K562 (cell line): ENCODE results near the gene CRHR1. TPM values are rescaled to one million over a fixed set of nuclear protein-coding genes. Genes with fewer than 3 reads are reported as not detected.

Experiments used
- ATAC-seq: fragments of 200-7000 bp; cut with Tn5 transposase; 3 replicates; pipeline ENCODE4 v1.9.1; 2020; ENCODE audit warnings: moderate library complexity
- BruUV-seq: library from RNA; stranded (reverse); fragments of 400-500 nt; replicated peaks from 2 replicates; lab custom pipeline; 2021; lab: Mats Ljungman, UMichigan
- CTCF ChIA-PET: fragments of 300-600 bp; formaldehyde crosslinking; extraction: SDS; loops from one replicate; lab custom pipeline; 2021; ENCODE audit warnings: low intra/inter-chr PET ratio; lab: Yijun Ruan, JAX
- POLR2A ChIA-PET: fragments of 300-600, 350-650 bp; sonication (Branson Sonifier 250); formaldehyde crosslinking; extraction: SDS; loops from one replicate; lab custom pipeline; 2021; ENCODE audit warnings: antibody characterized with exemption, inconsistent platforms; lab: Yijun Ruan, JAX
- DNase-seq, 4 experiments: peaks; one replicate each; pipeline versions ENCODE4 v3.0.0 to v3.0.0-alpha.2; 2011 to 2018; ENCODE audit warnings: low spot score in 3 of 4, mixed read lengths in 3 of 4; ENCODE audit errors: extremely low read depth in 1 of 4
- FAIRE-seq: peaks from 2 replicates; lab custom pipeline; 2011; peaks lifted over from hg19 to GRCh38; lab: Jason Lieb, UNC
- H2AFZ ChIP-seq: 2 replicates; pipeline ENCODE4 v1.6.0; 2011; ENCODE audit warnings: low read depth, low read length, control low read depth, inconsistent platforms
- H3K27ac ChIP-seq: fragments of 200-600 bp; 3 replicates; pipeline ENCODE4 v1.8.0; 2011; ENCODE audit warnings: low read depth, mild to moderate bottlenecking, control low read depth, inconsistent platforms, low read length, moderate library complexity, mixed read lengths; ENCODE audit errors: extremely low read depth
- H3K27me3 ChIP-seq, 2 experiments: fragments of 300-600 bp in 1 of 2; 2 replicates in 1 of 2; 3 replicates in 1 of 2; pipeline versions ENCODE4 v1.6.0 to v1.8.0; 2011; ENCODE audit warnings: inconsistent platforms in 2 of 2, low read length in 2 of 2, mild to moderate bottlenecking in 1 of 2, mixed read lengths in 1 of 2, moderate library complexity in 1 of 2; ENCODE audit not compliant: control insufficient read depth in 2 of 2, insufficient read depth in 2 of 2
- H3K36me3 ChIP-seq: fragments of 300-600 bp; 3 replicates; pipeline ENCODE4 v1.8.0; 2011; ENCODE audit warnings: mild to moderate bottlenecking, low read length, inconsistent platforms; ENCODE audit not compliant: control insufficient read depth, insufficient read depth
- H3K4me1 ChIP-seq, 2 experiments: fragments of 200-600 bp in 1 of 2; replicated peaks in 1 of 2; 2 replicates in 1 of 2; 3 replicates in 1 of 2; pipeline versions ENCODE4 v1.5.1 to v1.8.0; 2011; ENCODE audit warnings: inconsistent platforms in 2 of 2, low read length in 2 of 2, mild to moderate bottlenecking in 1 of 2, mixed read lengths in 1 of 2, moderate library complexity in 1 of 2; ENCODE audit not compliant: control insufficient read depth in 2 of 2, insufficient read depth in 2 of 2
- H3K4me2 ChIP-seq: 2 replicates; pipeline ENCODE4 v1.6.1; 2011; ENCODE audit warnings: low read length, control low read depth, inconsistent platforms, mixed read lengths; ENCODE audit not compliant: insufficient read depth
- H3K4me3 ChIP-seq: fragments of 200-600 bp; sonication (generic), shearing (Covaris generic); 2 replicates; pipeline ENCODE4 v1.5.1; 2016; ENCODE audit warnings: control low read depth, inconsistent platforms
- H3K79me2 ChIP-seq: fragments of 200-600 bp; 3 replicates; pipeline ENCODE4 v1.8.0; 2011; ENCODE audit warnings: low read length, inconsistent platforms; ENCODE audit not compliant: control insufficient read depth, insufficient read depth
- H3K9ac ChIP-seq, 2 experiments: 2 replicates each; pipeline versions ENCODE4 v1.6.0 to v1.6.1; 2011; ENCODE audit warnings: low read depth in 2 of 2, low read length in 2 of 2, control low read depth in 1 of 2, inconsistent platforms in 1 of 2, mild to moderate bottlenecking in 1 of 2, mixed read lengths in 1 of 2; ENCODE audit not compliant: insufficient read depth in 1 of 2
- H3K9me1 ChIP-seq: one replicate; pipeline ENCODE4 v1.6.0; 2011; ENCODE audit warnings: inconsistent platforms, mild to moderate bottlenecking, low read length, moderate library complexity; ENCODE audit not compliant: control insufficient read depth, insufficient read depth
- H3K9me3 ChIP-seq: replicated peaks from 2 replicates; pipeline ENCODE4 v1.5.1; 2011; ENCODE audit warnings: low read depth, low read length, inconsistent platforms; ENCODE audit not compliant: control insufficient read depth, insufficient read depth
- H4K20me1 ChIP-seq: replicated peaks from 2 replicates; pipeline ENCODE4 v1.6.1; 2011; ENCODE audit warnings: low read length, inconsistent platforms, mixed read lengths; ENCODE audit not compliant: control insufficient read depth, insufficient read depth
- BRD9 ChIP-seq: fragments of 450-650 bp; IDR thresholded peaks from 2 replicates; pipeline ENCODE4 v1.6.1; 2018; ENCODE audit warnings: low read depth; ENCODE audit not compliant: partially characterized antibody
- EP300 ChIP-seq: IDR thresholded peaks from 2 replicates; pipeline ENCODE4 v1.6.1; 2012; ENCODE audit warnings: low read length, improper control_type of control experiment
- ZBTB5 ChIP-seq: fragments of 450-650 bp; IDR thresholded peaks from 2 replicates; pipeline ENCODE4 v1.6.1; 2017; ENCODE audit warnings: antibody characterized with exemption
- WGBS: fragments of 100-300 bp; shearing (Covaris generic); methylation state at CpG from one replicate; pipeline ENCODE4 v1.1.6; 2016; ENCODE audit warnings: low coverage, mixed read lengths; ENCODE audit not compliant: insufficient coverage; ENCODE audit errors: missing lambda C conversion rate; 5-methylcytosine and 5-hydroxymethylcytosine counted together
- in situ Hi-C: fragments of 300-500 bp; cut with MboI; formaldehyde crosslinking; loops from 4 replicates; pipeline ENCODE4 v1.15.0; 2018; ENCODE audit warnings: inconsistent platforms, mixed read lengths
- intact Hi-C: fragments of 100-400 bp; cut with micrococcal nuclease; formaldehyde crosslinking; loops from 2 replicates; pipeline ENCODE4 v1.14.2; 2022
- polyA plus RNA-seq, 8 experiments: library from polyadenylated mRNA; depleted of rRNA in 4 of 8; stranded (reverse) in 5 of 8; unstranded in 3 of 8; fragments of >200 nt; fragmentation: Nextera tagmentation in 2 of 8; fragmentation: Illumina TruSeq in 1 of 8; extraction: Ambion mirVana in 2 of 8; extraction: Trizol in 1 of 8; gene quantifications; 2 replicates each; pipeline versions ENCODE4 v1.2.1 to v1.2.3, GENCODE V29; 2011 to 2014; ENCODE audit warnings: inconsistent platforms in 1 of 8, missing spikeins in 1 of 8
- total RNA-seq, 7 experiments: library from RNA; depleted of rRNA in 6 of 7; stranded (reverse); fragments of >200 nt in 6 of 7; fragmentation: Illumina TruSeq in 2 of 7; extraction: Trizol in 2 of 7; gene quantifications; 2 replicates each; pipeline versions ENCODE4 v1.2.1 to v1.2.3, GENCODE V29; 2011 to 2021; ENCODE audit warnings: low replicate concordance in 1 of 7

The CRHR1 gene
- total and polyA plus RNA-seq, 9 of the 15 experiments (the other 6 are each of a cell fraction or from before 2014, with no cell fraction given): 0.05 TPM; not detected in 8

GRCh38 chr17:45743626-45744326 is 40.3 kb upstream of the CRHR1 start:
- no peak overlapping the region for H2AFZ ChIP-seq
- 2% methylated on average over 4 of the region's 4 CpGs for WGBS
- DNase-seq (no peak), FAIRE-seq (no peak), ATAC-seq (no peak)
- H3K27ac ChIP-seq: no peak overlapping the region
- no peak overlapping the region for H3K4me3 ChIP-seq
- in situ Hi-C loops: no loop called here
- ChIA-PET CTCF (no interaction called here), POLR2A (interaction anchor here (1.3 kb wide), 1 partner anchor 10 kb away, joined by 3 read pairs; no protein-coding TSS in a partner anchor)
- H3K9me3 ChIP-seq: no peaks in the 10 kb centered on the region
- H3K36me3 ChIP-seq: no peaks in the 10 kb centered on the region
- no TSS peak for BruUV-seq
- no peaks in the 10 kb centered on the region for H3K79me2 ChIP-seq
- peaks cover 3% of the 10 kb centered on the region for H3K9me1 ChIP-seq
- no peak for TF ChIP-seq ZBTB5
- TF ChIP-seq EP300: no peak
- no peak for TF ChIP-seq BRD9
- peaks cover 0 to 36% of the 10 kb centered on the region in 2 experiments; a peak in 3 of 5 replicates for H3K27me3 ChIP-seq
- no peak overlapping the region for H3K4me2 ChIP-seq
- H4K20me1 ChIP-seq: no peaks in the 10 kb centered on the region
- H3K4me1 ChIP-seq: no peaks in the 10 kb centered on the region
- intact Hi-C loops: no loop called here
- H3K9ac ChIP-seq: no peak overlapping the region
